HG03066 (cell line): Measurements from ENCODE around the gene CNDP1.
A peak's percentile ranks its signal among the peaks of the same experiment; 100 is the strongest.
"Not testable (repeated sequence)": the region's sequence is repeated elsewhere in the genome, so short reads cannot be mapped to it uniquely, and the experiment has no call there.

Source experiments
- ATAC-seq: cut with Tn5 transposase; IDR thresholded peaks from one replicate; pipeline ENCODE4 v1.9.1; 2021; ENCODE audit warnings: low read depth; ENCODE audit not compliant: unreplicated experiment

CNDP1 gene

DNA sequence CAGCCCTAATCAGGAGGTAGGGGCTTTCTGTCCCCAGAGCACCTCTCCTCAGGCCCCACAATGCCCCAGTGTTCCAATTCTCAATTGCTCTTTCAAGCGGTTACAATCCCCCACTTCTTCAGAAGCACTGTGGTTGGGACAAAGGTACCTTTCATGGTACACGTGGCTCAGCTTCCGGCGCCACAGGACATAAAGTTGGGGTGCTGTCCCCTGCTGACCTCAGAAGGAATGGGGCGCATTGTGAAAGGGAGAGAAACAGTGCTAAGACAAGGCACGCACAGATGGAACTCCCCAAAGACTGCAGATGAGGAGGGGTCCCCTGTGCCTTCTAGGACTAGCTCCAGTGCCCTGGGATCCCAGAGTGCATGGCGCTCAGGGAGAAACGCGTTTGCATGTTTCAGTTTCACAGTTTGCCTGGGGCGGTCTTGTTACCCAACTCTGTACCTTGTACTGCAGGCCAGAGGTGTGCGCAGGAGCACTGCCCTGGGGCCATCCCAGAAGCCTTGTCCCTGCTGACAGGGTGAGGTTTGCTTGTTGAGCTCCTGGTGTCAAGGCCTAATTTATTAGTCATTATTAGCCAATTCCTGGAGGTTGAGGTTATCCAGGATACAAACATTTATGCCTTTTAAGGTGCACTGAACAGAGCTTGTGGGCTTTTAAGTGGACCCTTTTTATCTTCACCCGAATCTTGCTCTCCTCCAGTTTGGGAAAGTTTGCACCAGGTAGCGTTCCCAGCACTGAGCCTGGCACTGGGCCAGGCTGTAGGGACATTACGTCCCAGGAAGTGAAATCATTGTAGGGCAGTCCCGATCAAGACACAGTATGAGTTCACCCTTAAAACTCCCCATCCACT is 7.6 kb downstream of the CNDP1 start:
- ATAC-seq: no peak

DNA sequence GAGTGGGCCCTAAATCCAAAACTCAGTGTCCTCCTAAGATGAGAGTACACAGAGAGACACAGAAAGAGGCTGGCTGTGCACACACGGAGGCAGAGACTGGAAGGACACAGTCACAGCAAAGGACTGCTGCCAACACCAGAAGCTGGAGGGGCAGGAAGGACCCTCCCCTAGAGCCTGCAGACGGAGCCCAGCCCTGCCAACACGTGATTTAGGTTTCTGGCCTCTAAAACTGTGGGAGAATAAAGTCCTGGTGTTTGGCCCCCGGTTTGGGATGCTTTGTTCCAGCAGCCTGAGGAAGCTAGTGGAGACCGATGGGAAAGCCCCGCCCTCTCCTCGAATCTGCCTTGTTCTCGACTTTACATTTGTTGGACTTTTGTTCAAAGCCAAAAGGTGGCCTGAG is 10.6 kb downstream of the CNDP1 start:
- ATAC-seq: no peak

GRCh38 chr18:74546007-74546406 is 11.7 kb downstream of the CNDP1 start:
- ATAC-seq: no peak

DNA sequence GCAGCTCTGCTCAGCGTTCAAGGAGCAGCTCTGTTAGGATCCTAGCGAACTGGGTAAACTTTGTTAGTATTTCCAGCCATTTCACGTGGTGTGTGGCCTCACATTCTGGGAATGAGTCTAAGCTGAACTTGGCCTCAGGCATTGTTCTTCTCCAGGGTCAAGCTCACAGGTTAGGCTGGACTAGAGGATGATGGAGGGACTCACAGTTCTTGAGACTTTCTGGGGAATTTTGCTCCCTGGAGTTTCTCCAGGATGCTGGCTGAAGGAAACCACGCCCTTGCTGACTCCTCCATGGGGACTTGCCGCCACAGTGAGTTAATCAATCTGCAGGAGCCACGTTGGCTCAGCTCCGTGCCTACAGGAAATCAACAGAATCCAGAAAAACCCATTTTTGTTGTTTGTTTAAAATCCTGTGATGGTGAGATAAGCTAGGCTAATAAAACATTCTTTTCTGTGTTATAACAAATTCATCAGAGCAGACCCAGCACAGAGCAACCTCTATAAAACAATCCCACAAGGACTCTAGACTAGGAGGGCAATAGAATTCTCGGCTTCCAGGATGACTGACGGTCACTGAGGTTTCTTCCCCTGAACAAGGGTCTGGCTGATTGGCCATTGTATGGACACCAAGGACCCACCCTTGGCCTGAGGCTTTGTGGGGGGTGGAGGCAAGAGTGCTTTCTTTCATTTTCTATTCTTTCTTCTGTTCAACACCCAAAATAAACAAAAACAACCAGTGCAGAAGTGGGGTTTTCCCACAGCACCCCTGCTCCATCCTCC is 12.6 kb downstream of the CNDP1 start:
- ATAC-seq: no peak

GRCh38 chr18:74547860-74548259 is 13.6 kb downstream of the CNDP1 start:
- ATAC-seq: no peak

GRCh38 chr18:74549591-74550104 is 15.3 kb downstream of the CNDP1 start:
- ATAC-seq: no peak

GRCh38 chr18:74550886-74551285 is 16.6 kb downstream of the CNDP1 start:
- ATAC-seq: no peak

DNA sequence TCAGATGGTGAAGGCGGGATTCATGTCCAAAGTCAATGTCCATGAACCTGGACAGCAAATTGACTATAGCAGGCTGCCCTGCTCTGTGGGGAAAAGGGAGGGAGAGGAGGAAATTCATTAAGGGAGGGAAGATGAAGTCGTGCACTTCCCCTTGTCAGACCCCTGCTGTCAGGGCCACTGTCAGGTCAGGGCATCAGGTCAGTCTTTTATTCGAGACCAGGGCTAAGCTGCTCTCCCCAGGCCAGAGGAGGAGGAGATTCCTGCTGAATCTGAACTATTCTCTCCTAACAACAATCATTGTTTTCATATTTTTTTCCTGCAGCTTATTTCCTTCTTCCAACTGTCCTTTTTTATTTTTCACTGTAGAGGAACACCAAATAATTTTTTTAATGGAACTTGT is 17.2 kb downstream of the CNDP1 start:
- ATAC-seq: no peak

DNA sequence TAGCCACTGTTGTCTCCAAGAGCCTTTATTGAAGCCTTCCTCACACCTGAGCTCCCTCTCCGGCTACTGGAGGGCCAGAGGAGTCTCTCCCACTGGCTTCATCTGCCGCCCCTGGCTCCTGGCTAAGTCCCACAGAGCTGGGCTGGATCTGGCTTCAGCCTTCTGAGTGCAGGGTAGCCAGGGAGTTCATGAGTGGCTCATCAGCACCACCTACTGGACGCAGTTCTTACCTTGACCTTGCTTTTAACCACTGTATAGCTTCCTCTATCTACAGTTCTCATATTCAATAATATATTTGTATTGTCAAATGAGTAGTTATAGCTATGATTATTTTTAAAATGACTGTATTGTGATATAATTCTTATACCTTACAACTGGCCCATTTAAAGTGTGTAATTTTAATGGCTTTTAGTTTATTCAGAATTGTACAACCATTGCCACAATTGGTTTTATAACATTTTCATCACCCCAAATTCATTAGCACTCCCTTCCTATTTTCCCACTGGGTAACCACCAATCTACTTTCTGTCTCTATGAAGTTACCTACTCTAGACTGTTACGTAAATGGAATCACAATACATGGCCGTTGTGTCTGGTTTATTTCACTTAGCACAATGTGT is 17.7 kb downstream of the CNDP1 start:
- peak; percentile 97 for ATAC-seq

GRCh38 chr18:74556126-74556525 is 21.8 kb downstream of the CNDP1 start:
- no peak for ATAC-seq

DNA sequence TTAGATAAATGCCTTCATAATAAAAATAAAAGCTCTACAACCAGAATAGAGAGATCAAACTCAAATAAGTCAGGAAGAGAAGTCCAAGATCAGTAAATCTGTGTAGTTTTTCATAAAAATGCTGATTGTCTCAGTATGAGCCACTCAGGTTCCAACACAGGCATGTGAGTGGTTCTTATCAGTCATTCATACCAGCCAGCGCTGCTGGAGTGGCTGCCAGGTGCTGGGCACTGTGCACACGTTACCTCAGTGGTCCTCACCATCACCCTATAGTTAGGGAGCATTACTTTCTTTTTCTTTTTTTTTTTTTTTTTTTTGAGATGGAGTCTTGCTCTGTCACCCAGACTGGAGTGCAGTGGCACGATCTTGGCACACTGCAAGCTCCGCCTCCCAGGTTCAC is 23.8 kb downstream of the CNDP1 start:
- ATAC-seq: no peak

GRCh38 chr18:74562131-74562730 is 27.9 kb downstream of the CNDP1 start:
- ATAC-seq: no peak

GRCh38 chr18:74562775-74563174 is 28.5 kb downstream of the CNDP1 start:
- no peak for ATAC-seq

GRCh38 chr18:74563999-74564398 is 29.7 kb downstream of the CNDP1 start:
- ATAC-seq: no peak

- ATAC-seq: not testable (repeated sequence)
Measured at GRCh38 chr18:74565164-74565563, 30.9 kb downstream of the CNDP1 start.

GRCh38 chr18:74565993-74566392 is 31.7 kb downstream of the CNDP1 start:
- not testable (repeated sequence) for ATAC-seq

DNA sequence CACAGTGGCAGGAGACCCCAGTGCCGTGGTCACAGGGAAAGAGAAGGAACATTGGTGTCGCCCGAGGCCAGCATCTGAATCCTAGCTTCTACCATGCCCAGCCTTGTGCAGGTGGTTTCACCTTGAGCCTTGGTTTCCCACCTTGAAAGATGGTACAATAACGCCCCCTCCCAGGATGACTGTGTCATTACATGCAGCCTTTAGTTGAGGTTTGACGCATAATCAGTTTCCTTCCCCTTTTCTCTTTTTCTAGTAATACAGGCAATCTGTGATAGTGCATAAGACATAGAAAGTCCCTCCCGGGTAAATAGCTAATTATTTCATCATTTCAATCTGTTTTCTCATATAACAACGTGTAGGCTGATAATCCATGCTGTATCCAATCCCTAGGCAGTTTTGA is 33.5 kb downstream of the CNDP1 start:
- no peak for ATAC-seq

DNA sequence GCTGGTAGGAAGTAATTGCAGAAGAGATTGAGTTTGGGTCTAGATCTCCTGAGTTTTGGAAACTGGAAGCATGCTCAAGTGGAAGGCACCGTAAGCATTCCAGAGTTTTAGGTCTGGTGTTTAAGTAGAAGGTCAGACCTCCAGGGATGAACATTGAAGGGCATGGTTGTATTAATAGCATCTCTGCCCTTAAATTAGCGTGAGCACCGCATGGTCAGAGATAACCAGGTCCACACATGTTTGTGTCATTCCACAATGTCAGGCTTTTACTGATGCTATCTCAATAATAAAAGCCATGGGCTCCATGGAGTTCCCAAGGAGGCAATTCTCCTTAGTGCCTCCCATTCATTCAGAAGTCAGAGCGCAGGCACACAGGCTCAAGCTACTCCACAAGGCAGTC is 35.1 kb downstream of the CNDP1 start:
- ATAC-seq: no peak

- ATAC-seq: no peak
Measured at GRCh38 chr18:74570266-74570665, 36.0 kb downstream of the CNDP1 start.

DNA sequence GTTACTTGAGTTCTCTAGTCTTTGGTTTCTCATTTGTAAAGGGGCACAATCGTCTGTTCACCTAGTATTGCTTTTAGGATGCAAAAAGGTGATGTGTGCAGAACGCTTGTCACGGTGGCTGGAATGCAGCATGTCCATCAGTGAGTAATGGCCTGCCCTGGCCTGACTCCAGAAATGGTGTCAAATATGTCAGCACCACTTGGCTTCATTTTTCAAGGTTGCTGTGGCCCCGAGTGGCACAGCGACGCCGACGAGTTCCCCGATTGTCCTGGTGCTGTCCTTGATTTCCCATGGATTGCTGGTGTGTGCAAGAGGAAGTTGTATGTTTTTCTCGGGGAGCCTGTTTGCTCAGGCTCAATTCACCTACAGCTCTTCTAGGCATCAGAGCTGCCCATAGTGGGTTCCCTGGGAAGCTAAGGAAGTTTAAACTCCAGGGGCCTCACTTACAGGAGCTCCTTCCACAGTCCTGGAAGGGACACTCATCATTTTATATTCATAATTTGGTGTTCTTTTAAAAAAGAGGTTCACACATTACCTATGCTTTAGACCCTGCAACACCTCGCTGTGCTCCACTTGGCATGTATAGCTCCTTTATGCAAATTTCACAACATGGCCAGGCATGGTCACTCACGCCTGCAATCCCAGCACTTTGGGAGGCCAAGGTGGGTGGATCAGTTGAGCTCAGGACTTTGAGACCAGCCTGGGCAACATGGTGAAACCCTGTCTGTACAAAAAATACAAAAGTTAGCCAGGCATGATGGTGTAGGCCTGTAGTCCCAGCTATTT is 37.8 kb downstream of the CNDP1 start:
- ATAC-seq: no peak
